PC-3 (cell line): ENCODE measurements around the gene FBXO9. TPM values are rescaled to one million over a fixed set of nuclear protein-coding genes. Genes with fewer than 3 reads are reported as not detected.

ENCODE experiments used
- ATAC-seq: fragments of 200-7000 bp; cut with Tn5 transposase; 2 replicates; pipeline ENCODE4 v1.9.1; 2020; ENCODE audit warnings: mild to moderate bottlenecking, moderate library complexity
- Bru-seq: library from RNA; stranded (reverse); fragments of 400-500 nt; gene quantifications from one replicate; lab custom pipeline; 2021; lab: Mats Ljungman, UMichigan
- BruChase-seq, 2 experiments: library from RNA; stranded (reverse); fragments of 400-500 nt; gene quantifications; one replicate each; lab custom pipeline; 2021; lab: Mats Ljungman, UMichigan
- BruUV-seq: library from RNA; stranded (reverse); fragments of 400-500 nt; replicated peaks from 2 replicates; lab custom pipeline; 2021; lab: Mats Ljungman, UMichigan
- CTCF ChIA-PET: fragments of 300-600 bp; sonication (Branson Sonifier 250); formaldehyde crosslinking; loops from one replicate; lab custom pipeline; 2022; ENCODE audit warnings: antibody characterized with exemption; lab: Charles Lee
- POLR2A ChIA-PET: fragments of 300-600 bp; sonication (Branson Sonifier 250); formaldehyde crosslinking; loops from one replicate; lab custom pipeline; 2022; ENCODE audit warnings: antibody characterized with exemption; ENCODE audit not compliant: unreplicated experiment; lab: Charles Lee
- DNase-seq: peaks from one replicate; pipeline ENCODE4 v3.0.0-alpha.2; 2015
- H2AFZ ChIP-seq: fragments of 300-600 bp; sonication (generic); 2 replicates; pipeline ENCODE4 v1.6.0; 2016; ENCODE audit warnings: antibody characterized with exemption, low read length
- H3F3A ChIP-seq: fragments of 300-600 bp; sonication (generic); one replicate; pipeline ENCODE4 v1.6.0; 2017; ENCODE audit warnings: antibody characterized with exemption, low read length, control low read depth, mild to moderate bottlenecking; ENCODE audit not compliant: unreplicated experiment
- H3K27ac ChIP-seq: fragments of 300-600 bp; sonication (generic); 2 replicates; pipeline ENCODE4 v1.5.1; 2016; ENCODE audit warnings: mild to moderate bottlenecking, low read length
- H3K27me3 ChIP-seq: fragments of 300-600 bp; sonication (generic); 2 replicates; pipeline ENCODE4 v1.6.1; 2016; ENCODE audit warnings: low read length, mixed read lengths
- H3K36me3 ChIP-seq: fragments of 300-600 bp; sonication (generic); 2 replicates; pipeline ENCODE4 v1.6.1; 2016; ENCODE audit warnings: low read depth, mixed run types, low read length, mixed read lengths
- H3K4me1 ChIP-seq: fragments of 300-600 bp; sonication (generic); 2 replicates; pipeline ENCODE4 v1.5.1; 2016; ENCODE audit warnings: low read length; ENCODE audit not compliant: insufficient read depth
- H3K4me2 ChIP-seq: fragments of 300-600 bp; sonication (generic); 2 replicates; pipeline ENCODE4 v1.6.0; 2016; ENCODE audit warnings: low read length
- H3K4me3 ChIP-seq: fragments of 300-600 bp; sonication (generic); 2 replicates; pipeline ENCODE4 v1.5.1; 2016; ENCODE audit warnings: mild to moderate bottlenecking, low read length, mixed read lengths
- H3K79me2 ChIP-seq: fragments of 300-600 bp; sonication (generic); 2 replicates; pipeline ENCODE4 v1.6.1; 2017; ENCODE audit warnings: low read length, mixed read lengths
- H3K9ac ChIP-seq: fragments of 300-600 bp; sonication (generic); 2 replicates; pipeline ENCODE4 v1.6.0; 2016; ENCODE audit warnings: mild to moderate bottlenecking, low read length
- H3K9me2 ChIP-seq: fragments of 300-600 bp; sonication (generic); replicated peaks from 2 replicates; pipeline ENCODE4 v1.6.1; 2016; ENCODE audit warnings: mixed run types, low read length, mixed read lengths
- H3K9me3 ChIP-seq: fragments of 300-600 bp; sonication (generic); 2 replicates; pipeline ENCODE4 v1.6.1; 2016; ENCODE audit warnings: low read length, mixed read lengths
- H4K20me1 ChIP-seq: fragments of 300-600 bp; sonication (generic); 2 replicates; pipeline ENCODE4 v1.6.1; 2016; ENCODE audit warnings: low read length, mixed read lengths
- CTCF ChIP-seq: fragments of 300-600 bp; sonication (generic); conservative IDR thresholded peaks from 2 replicates; pipeline ENCODE4 v1.5.1; 2017; ENCODE audit warnings: antibody characterized with exemption, low read depth, mild to moderate bottlenecking, low read length
- EZH2 ChIP-seq: fragments of 300-600 bp; sonication (generic); IDR thresholded peaks from one replicate; pipeline ENCODE4 v1.6.1; 2017; ENCODE audit warnings: antibody characterized with exemption, mild to moderate bottlenecking, low read length; ENCODE audit not compliant: unreplicated experiment
- EZH2phosphoT487 ChIP-seq: fragments of 300-600 bp; sonication (generic); IDR thresholded peaks from 2 replicates; pipeline ENCODE4 v1.6.1; 2018; ENCODE audit warnings: mild to moderate bottlenecking, antibody characterized with exemption, low read length, borderline replicate concordance
- intact Hi-C: fragments of 100-400 bp; cut with micrococcal nuclease; formaldehyde crosslinking; loops from 2 replicates; pipeline ENCODE4 v1.9.0; 2023
- long read RNA-seq: library from polyadenylated mRNA; unstranded; transcript quantifications from one replicate; pipeline ENCODE4 v2.0.0, GENCODE V29; 2021; ENCODE audit not compliant: unreplicated experiment
- total RNA-seq: library from RNA; depleted of rRNA; stranded (reverse); fragments of >200 nt; gene quantifications from 2 replicates; pipeline ENCODE4 v1.2.3, GENCODE V29; 2014; rRNA removed

FBXO9 gene
- 30.3 and 54.6 TPM in 2 replicates for total RNA-seq
- percentile 82 among the genes with signal in this experiment for Bru-seq, nascent RNA
- BruChase-seq, experiment 1, labeled RNA remaining after a 6-hour chase, result percentile 79 among the genes with signal in this experiment
- percentile 88 among the genes with signal in this experiment for BruChase-seq, experiment 2, labeled RNA remaining after a 2-hour chase
- long read RNA-seq, full-length matches to known transcripts, result 136 of 281 reads
- long read RNA-seq, partial matches to known transcripts, result 42 of 281 reads
- long read RNA-seq, other reads (novel, unspliced or antisense), result 103 of 281 reads

GRCh38 chr6:53065266-53066076, at the start of gene FBXO9:
Gene FBXO9, plus strand, starts transcription at chr6:53065404. Its CDS starts 386 bp downstream, at chr6:53065790.
- peaks cover 52% of the 10 kb centered on the region for H3K79me2 ChIP-seq
- no peaks in the 10 kb centered on the region for H3K27me3 ChIP-seq
- no peaks in the 10 kb centered on the region for H3F3A ChIP-seq
- H4K20me1 ChIP-seq, result peaks cover 11% of the 10 kb centered on the region
- ATAC-seq (peak; percentile 44), DNase-seq (peak; percentile 54)
- peaks cover 27% of the 10 kb centered on the region for H3K4me1 ChIP-seq
- 0 out of 2 replicates have a peak, but pooled peaks cover 3% of the 10 kb centered on the region for H3K36me3 ChIP-seq
- H3K9ac ChIP-seq, result peak within 1 kb of the TSS; percentile 87
- no peaks in the 10 kb centered on the region for H3K9me3 ChIP-seq
- intact Hi-C loops, result no loop called here
- POLR2A ChIA-PET, result no interaction called here
- H3K4me2 ChIP-seq, result peak within 1 kb of the TSS; percentile 83
- H3K27ac ChIP-seq, result peak within 1 kb of the TSS; percentile 10; the same call in 1 of the 2 replicates
- no TSS peak for BruUV-seq
- peak within 1 kb of the TSS; percentile 84 for H3K4me3 ChIP-seq
- no peak for TF ChIP-seq CTCF
- no peak for TF ChIP-seq EZH2phosphoT487
- TF ChIP-seq EZH2, result no peak
- no peaks in the 10 kb centered on the region for H3K9me2 ChIP-seq
- CTCF ChIA-PET, result no interaction called here
- peak within 1 kb of the TSS; percentile 100 for H2AFZ ChIP-seq

GRCh38 chr6:53015486-53015885, 49.7 kb upstream of the FBXO9 start:
- ATAC-seq (no peak), DNase-seq (no peak)
- no peak overlapping the region for H3K4me2 ChIP-seq
- H3K4me3 ChIP-seq, result no peak overlapping the region
- H3K36me3 ChIP-seq, result peaks cover 12% of the 10 kb centered on the region
- no peak overlapping the region for H3K27ac ChIP-seq
- CTCF ChIA-PET, result no interaction called here
- peaks cover 18% of the 10 kb centered on the region for H3K4me1 ChIP-seq
- BruUV-seq, result no TSS peak
- no peak overlapping the region for H2AFZ ChIP-seq
- no peaks in the 10 kb centered on the region for H3K79me2 ChIP-seq
- no peaks in the 10 kb centered on the region for H3K9me3 ChIP-seq
- POLR2A ChIA-PET, result no interaction called here
- no peaks in the 10 kb centered on the region for H3F3A ChIP-seq
- H3K9me2 ChIP-seq, result no peaks in the 10 kb centered on the region
- no peak overlapping the region for H3K9ac ChIP-seq
- intact Hi-C loops, result no loop called here
- H4K20me1 ChIP-seq, result no peaks in the 10 kb centered on the region
- no peaks in the 10 kb centered on the region for H3K27me3 ChIP-seq
- no peak for TF ChIP-seq CTCF

GRCh38 chr6:53018446-53018845, 46.8 kb upstream of the FBXO9 start:
- ChIA-PET CTCF (no interaction called here), POLR2A (no interaction called here)

More at GRCh38 chr6:53018446-53018845, 46.8 kb upstream of the FBXO9 start:
- no peak overlapping the region for H3K27ac ChIP-seq
- no peak overlapping the region for H2AFZ ChIP-seq
- intact Hi-C loops, result no loop called here
- H3K4me3 ChIP-seq, result no peak overlapping the region
- TF ChIP-seq CTCF (no peak), EZH2 (no peak), EZH2phosphoT487 (no peak)
- BruUV-seq, result no TSS peak
- H3K79me2 ChIP-seq, result no peaks in the 10 kb centered on the region
- H3K4me1 ChIP-seq, result no peaks in the 10 kb centered on the region
- no peaks in the 10 kb centered on the region for H3K27me3 ChIP-seq
- DNase-seq (no peak), ATAC-seq (no peak)
- H3F3A ChIP-seq, result no peaks in the 10 kb centered on the region
- H3K4me2 ChIP-seq, result no peak overlapping the region
- H3K9ac ChIP-seq, result no peak overlapping the region
- H3K9me3 ChIP-seq, result no peaks in the 10 kb centered on the region
- peaks cover 8% of the 10 kb centered on the region for H3K36me3 ChIP-seq
- no peaks in the 10 kb centered on the region for H3K9me2 ChIP-seq
- no peaks in the 10 kb centered on the region for H4K20me1 ChIP-seq
